Neural cell (in vitro differentiated cells): ENCODE results near the gene RAB4B. TPM values are rescaled to one million over a fixed set of nuclear protein-coding genes. Genes with fewer than 3 reads are reported as not detected.
"Not testable (repeated sequence)": the region's sequence is repeated elsewhere in the genome, so short reads cannot be mapped to it uniquely, and the experiment has no call there.

Experiments
- H2AFZ ChIP-seq: fragments of 200-600, 300-800 bp; sonication (generic), shearing (Covaris generic); 2 replicates; pipeline ENCODE4 v1.6.0; 2014; ENCODE audit warnings: low read depth, mild to moderate bottlenecking, antibody characterized with exemption, low read length, moderate library complexity
- H3F3A ChIP-seq: fragments of 200-600 bp; shearing (Covaris generic); 2 replicates; pipeline ENCODE4 v1.6.1; 2016; ENCODE audit warnings: mild to moderate bottlenecking, moderate library complexity, mixed read lengths, antibody characterized with exemption, low read length; ENCODE audit not compliant: insufficient read depth, poor library complexity, severe bottlenecking
- H3K27ac ChIP-seq: fragments of 200-600, 300-800 bp; sonication (generic), shearing (Covaris generic); 2 replicates; pipeline ENCODE4 v1.5.1; 2014; ENCODE audit warnings: mild to moderate bottlenecking, low read length, moderate library complexity
- H3K27me3 ChIP-seq: fragments of 300-800, 200-600 bp; sonication (generic), shearing (Covaris generic); 2 replicates; pipeline ENCODE4 v1.6.0; 2014; ENCODE audit warnings: mild to moderate bottlenecking, low read depth, low read length, moderate library complexity; ENCODE audit not compliant: insufficient read depth
- H3K36me3 ChIP-seq: fragments of 300-800, 200-600 bp; sonication (generic), shearing (Covaris generic); 2 replicates; pipeline ENCODE4 v1.5.1; 2014; ENCODE audit warnings: mild to moderate bottlenecking, antibody characterized with exemption, low read length, moderate library complexity; ENCODE audit not compliant: insufficient read depth
- H3K4me2 ChIP-seq: fragments of 300-800, 200-600 bp; sonication (generic), shearing (Covaris generic); 2 replicates; pipeline ENCODE4 v1.6.0; 2014; ENCODE audit warnings: mild to moderate bottlenecking, low read length
- H3K4me3 ChIP-seq: fragments of 300-800, 200-600 bp; sonication (generic), shearing (Covaris generic); 2 replicates; pipeline ENCODE4 v1.5.1; 2014; ENCODE audit warnings: mild to moderate bottlenecking, low read length, moderate library complexity
- H3K79me2 ChIP-seq: fragments of 200-600 bp; shearing (Covaris generic); replicated peaks from 2 replicates; pipeline ENCODE4 v1.6.0; 2014; ENCODE audit warnings: mild to moderate bottlenecking, low read length, moderate library complexity; ENCODE audit not compliant: insufficient read depth
- H3K9ac ChIP-seq: fragments of 300-800, 200-600 bp; sonication (generic), shearing (Covaris generic); 2 replicates; pipeline ENCODE4 v1.6.1; 2016; ENCODE audit warnings: mild to moderate bottlenecking, low read length, mixed read lengths
- H3K9me2 ChIP-seq: fragments of 200-600 bp; shearing (Covaris generic); 2 replicates; pipeline ENCODE4 v1.6.1; 2016; ENCODE audit warnings: mild to moderate bottlenecking, low read length, mixed read lengths; ENCODE audit not compliant: insufficient read depth
- H3K9me3 ChIP-seq: fragments of 200-600, 300-800 bp; sonication (generic), shearing (Covaris generic); 2 replicates; pipeline ENCODE4 v1.6.1; 2016; ENCODE audit warnings: mild to moderate bottlenecking, mixed run types, low read length, moderate library complexity, mixed read lengths
- H4K20me1 ChIP-seq: fragments of 200-600 bp; shearing (Covaris generic); 2 replicates; pipeline ENCODE4 v1.6.1; 2016; ENCODE audit warnings: mild to moderate bottlenecking, mixed run types; ENCODE audit not compliant: insufficient read depth
- EP300 ChIP-seq: fragments of 450-650 bp; conservative IDR thresholded peaks from 2 replicates; pipeline ENCODE4 v1.6.1; 2014; ENCODE audit warnings: antibody characterized with exemption, mild to moderate bottlenecking, moderate library complexity; ENCODE audit not compliant: poor library complexity, severe bottlenecking
- EZH2 ChIP-seq: fragments of 200-600, 300-800 bp; shearing (Covaris generic), sonication (generic); IDR thresholded peaks from 2 replicates; pipeline ENCODE4 v1.6.1; 2014; ENCODE audit warnings: antibody characterized with exemption, low read length, borderline replicate concordance, mild to moderate bottlenecking; ENCODE audit not compliant: insufficient read depth, poor library complexity, severe bottlenecking
- MXI1 ChIP-seq: fragments of 450-650 bp; conservative IDR thresholded peaks from 2 replicates; pipeline ENCODE4 v1.6.1; 2014; ENCODE audit warnings: antibody characterized with exemption, mild to moderate bottlenecking; ENCODE audit not compliant: poor library complexity, severe bottlenecking
- POLR2AphosphoS5 ChIP-seq: IDR thresholded peaks from 2 replicates; pipeline ENCODE4 v1.6.1; 2012
- RAD21 ChIP-seq: fragments of 450-650 bp; conservative IDR thresholded peaks from 2 replicates; pipeline ENCODE4 v1.6.1; 2014; ENCODE audit warnings: antibody characterized with exemption, mild to moderate bottlenecking, moderate library complexity
- REST ChIP-seq: IDR thresholded peaks from 2 replicates; pipeline ENCODE4 v1.6.1; 2012; ENCODE audit warnings: borderline replicate concordance
- SMC3 ChIP-seq: fragments of 450-650 bp; conservative IDR thresholded peaks from 2 replicates; pipeline ENCODE4 v1.6.1; 2014; ENCODE audit warnings: antibody characterized with exemption, mild to moderate bottlenecking, moderate library complexity; ENCODE audit not compliant: poor library complexity
- TAF1 ChIP-seq: IDR thresholded peaks from 2 replicates; pipeline ENCODE4 v1.6.1; 2012; ENCODE audit warnings: low read depth
- polyA plus RNA-seq: library from polyadenylated mRNA; depleted of rRNA; stranded (reverse); fragments of >200 nt; gene quantifications from 2 replicates; pipeline ENCODE4 v1.2.3, GENCODE V29; 2014
- TF ChIP-seq, protein P1 (sequence below): fragments of 450-650 bp; IDR thresholded peaks from 2 replicates; pipeline ENCODE4 v1.5.1; 2014; ENCODE audit warnings: antibody characterized with exemption, mild to moderate bottlenecking, moderate library complexity; ENCODE audit not compliant: poor library complexity, severe bottlenecking

The RAB4B gene
- polyA plus RNA-seq, 1 donor from 2014 or later: 66.0 TPM

DNA sequence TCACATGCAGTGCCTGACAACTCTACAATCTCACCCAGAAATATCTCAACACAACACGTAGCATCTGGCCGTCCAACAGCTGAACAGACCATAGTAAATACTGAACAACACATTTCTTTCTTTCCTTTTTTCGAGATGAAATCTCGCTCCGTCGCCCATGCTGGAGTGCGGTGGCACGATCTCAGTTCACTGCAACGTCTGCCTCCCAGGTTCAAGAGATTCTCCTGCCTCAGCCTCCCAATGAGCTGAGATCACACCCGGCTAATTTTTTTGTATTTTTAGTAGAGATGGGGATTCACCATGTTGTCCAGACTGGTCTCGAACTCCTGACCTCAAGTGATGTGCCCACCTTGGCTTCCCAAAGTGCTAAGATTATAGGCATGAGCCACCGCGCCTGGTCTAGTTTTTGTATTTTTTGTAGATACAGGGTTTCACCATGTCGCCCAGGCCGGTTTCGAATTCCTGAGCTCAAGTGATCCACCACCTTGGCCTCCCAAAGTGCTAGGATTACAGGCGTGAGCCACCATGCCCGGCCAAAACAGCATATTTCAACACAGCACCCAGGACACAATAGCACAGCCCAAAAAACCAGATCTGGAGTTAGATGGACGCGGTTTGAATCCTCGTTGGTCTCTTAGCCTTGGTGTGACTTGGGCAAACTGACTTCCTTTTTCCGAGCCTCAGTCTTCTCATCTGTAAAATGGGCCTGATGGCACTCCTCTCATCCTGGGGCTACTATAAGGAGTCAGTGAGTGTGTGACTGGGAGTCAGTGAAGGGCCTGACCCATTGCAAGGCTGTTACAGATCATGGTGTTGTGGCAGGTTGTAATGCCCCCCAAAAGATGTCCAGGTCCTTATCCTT, 49.6 kb downstream of the RAB4B start:
- Histone ChIP-seq H3K27me3 (no peaks in the 10 kb centered on the region), H3K9ac (no peak overlapping the region), H3K4me2 (no peak overlapping the region), H3F3A (no peaks in the 10 kb centered on the region), H4K20me1 (no peaks in the 10 kb centered on the region), H2AFZ (no peak overlapping the region), H3K9me2 (no peaks in the 10 kb centered on the region), H3K79me2 (no peaks in the 10 kb centered on the region), H3K36me3 (no peaks in the 10 kb centered on the region), H3K4me3 (no peak overlapping the region), H3K9me3 (no peaks in the 10 kb centered on the region), H3K27ac (no peak overlapping the region)
- TF ChIP-seq EZH2: no peak
- TF ChIP-seq MXI1: no peak
- no peak for TF ChIP-seq POLR2AphosphoS5
- TF ChIP-seq RAD21: no peak
- TF ChIP-seq SMC3: no peak
- TF ChIP-seq REST: no peak
- TF ChIP-seq, protein P1, sequence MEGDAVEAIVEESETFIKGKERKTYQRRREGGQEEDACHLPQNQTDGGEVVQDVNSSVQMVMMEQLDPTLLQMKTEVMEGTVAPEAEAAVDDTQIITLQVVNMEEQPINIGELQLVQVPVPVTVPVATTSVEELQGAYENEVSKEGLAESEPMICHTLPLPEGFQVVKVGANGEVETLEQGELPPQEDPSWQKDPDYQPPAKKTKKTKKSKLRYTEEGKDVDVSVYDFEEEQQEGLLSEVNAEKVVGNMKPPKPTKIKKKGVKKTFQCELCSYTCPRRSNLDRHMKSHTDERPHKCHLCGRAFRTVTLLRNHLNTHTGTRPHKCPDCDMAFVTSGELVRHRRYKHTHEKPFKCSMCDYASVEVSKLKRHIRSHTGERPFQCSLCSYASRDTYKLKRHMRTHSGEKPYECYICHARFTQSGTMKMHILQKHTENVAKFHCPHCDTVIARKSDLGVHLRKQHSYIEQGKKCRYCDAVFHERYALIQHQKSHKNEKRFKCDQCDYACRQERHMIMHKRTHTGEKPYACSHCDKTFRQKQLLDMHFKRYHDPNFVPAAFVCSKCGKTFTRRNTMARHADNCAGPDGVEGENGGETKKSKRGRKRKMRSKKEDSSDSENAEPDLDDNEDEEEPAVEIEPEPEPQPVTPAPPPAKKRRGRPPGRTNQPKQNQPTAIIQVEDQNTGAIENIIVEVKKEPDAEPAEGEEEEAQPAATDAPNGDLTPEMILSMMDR: no peak
- no peak for TF ChIP-seq TAF1
- no peak for TF ChIP-seq EP300

DNA sequence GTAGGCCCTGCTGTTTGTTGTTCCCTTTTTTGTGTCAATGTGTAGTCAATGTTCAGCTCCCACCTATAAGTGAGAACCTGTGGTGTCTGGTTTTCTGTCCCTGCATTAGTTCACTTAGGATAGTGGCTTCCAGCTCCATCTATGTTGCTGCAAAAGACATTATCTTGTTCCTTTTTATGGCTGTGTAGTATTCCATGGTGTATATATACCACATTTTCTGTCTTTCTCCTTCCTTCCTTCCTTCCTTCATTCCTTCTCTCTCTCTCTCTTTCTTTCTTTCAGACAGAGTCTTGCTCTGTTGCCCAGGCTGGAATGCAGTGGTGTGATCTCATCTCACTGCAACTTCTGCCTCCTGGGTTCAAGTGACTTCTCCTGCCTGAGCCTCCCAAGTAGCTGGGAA, 51.2 kb downstream of the RAB4B start:
- Histone ChIP-seq H3K9ac (no peak overlapping the region), H3K27me3 (no peaks in the 10 kb centered on the region), H3K27ac (no peak overlapping the region), H3K9me2 (no peaks in the 10 kb centered on the region), H3K4me3 (no peak overlapping the region), H2AFZ (no peak overlapping the region), H3F3A (no peaks in the 10 kb centered on the region), H3K4me2 (no peak overlapping the region), H4K20me1 (no peaks in the 10 kb centered on the region), H3K36me3 (no peaks in the 10 kb centered on the region), H3K9me3 (no peaks in the 10 kb centered on the region), H3K79me2 (no peaks in the 10 kb centered on the region)
- TF ChIP-seq, protein P1: no peak
- no peak for TF ChIP-seq RAD21
- TF ChIP-seq REST: no peak
- TF ChIP-seq EZH2: no peak
- no peak for TF ChIP-seq SMC3
- no peak for TF ChIP-seq POLR2AphosphoS5

GRCh38 chr19:40830741-40831140, 52.7 kb downstream of the RAB4B start:
- not testable (repeated sequence) for H3K36me3 ChIP-seq, H3K9ac ChIP-seq

More at GRCh38 chr19:40830741-40831140, 52.7 kb downstream of the RAB4B start:
- not testable (repeated sequence) for H2AFZ ChIP-seq, H3K79me2 ChIP-seq, H3K4me3 ChIP-seq, H3K27me3 ChIP-seq, H3K27ac ChIP-seq, H3K9me2 ChIP-seq, H3K9me3 ChIP-seq, H3F3A ChIP-seq, H3K4me2 ChIP-seq, H4K20me1 ChIP-seq
